NCI-H2227 treated with DMSO at 0.1 percent for 48 hours (cell line): ENCODE data around the gene C1QTNF9.
A peak's percentile ranks its signal among the peaks of the same experiment; 100 is the strongest.
"Not testable (repeated sequence)": the region's sequence is repeated elsewhere in the genome, so short reads cannot be mapped to it uniquely, and the experiment has no call there.

Experiments
- DNase-seq: peaks from one replicate; lab custom pipeline; 2025; lab: John Stamatoyannopoulos, UW

The C1QTNF9 gene

DNA sequence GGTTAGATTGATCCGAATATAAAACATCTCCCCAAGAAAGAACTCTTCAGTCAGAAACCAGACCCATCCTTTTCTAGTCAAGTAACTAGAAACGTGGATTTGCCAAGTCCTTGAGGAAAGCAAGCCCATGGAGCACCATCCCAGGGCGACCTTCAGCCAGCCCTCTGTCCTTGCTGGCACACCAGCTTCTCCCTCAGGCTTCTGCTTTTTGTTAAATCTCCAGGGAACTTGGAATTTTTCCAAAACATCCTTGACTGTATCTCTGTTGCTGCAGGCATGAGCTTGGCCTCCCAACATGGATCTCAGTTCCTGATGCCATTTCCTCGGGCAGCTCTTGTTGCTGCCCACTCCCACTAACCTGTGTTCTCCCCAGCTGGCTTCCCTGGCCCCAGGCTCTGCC lies 27.1 kb upstream of the C1QTNF9 start:
- DNase-seq, result no peak

DNA sequence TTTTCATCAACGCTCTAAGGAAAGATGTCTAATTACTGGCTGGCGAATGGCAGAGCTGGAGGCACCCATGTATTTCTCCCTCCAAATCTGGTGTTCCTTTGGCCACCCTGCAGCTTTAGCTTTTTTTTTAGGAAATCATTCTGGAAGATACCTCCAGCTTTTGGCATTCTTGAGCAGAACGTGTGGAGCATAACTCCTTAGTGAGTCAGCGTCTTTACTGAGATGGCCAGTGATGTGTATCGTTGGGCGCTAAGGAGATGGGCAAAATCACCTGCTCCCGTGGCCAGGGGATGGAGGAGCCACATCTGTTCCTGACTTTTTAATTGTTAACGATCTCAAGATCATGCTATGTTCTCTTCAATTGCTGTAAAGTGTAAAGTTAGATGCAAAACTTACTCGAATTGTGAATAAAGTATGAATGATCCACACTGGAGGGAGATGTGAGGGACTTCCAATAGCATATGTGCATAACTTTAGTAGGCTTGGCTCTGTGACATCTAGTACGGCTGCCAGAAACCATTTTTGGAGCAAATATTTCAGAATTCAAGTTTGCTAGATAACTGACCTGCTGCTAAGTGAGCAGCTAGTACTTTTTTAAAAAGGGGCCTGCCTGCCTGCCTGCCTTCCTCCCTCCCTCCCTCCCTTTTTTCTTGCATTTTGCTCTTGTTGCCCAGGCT lies 24.4 kb upstream of the C1QTNF9 start:
- no peak for DNase-seq

DNA sequence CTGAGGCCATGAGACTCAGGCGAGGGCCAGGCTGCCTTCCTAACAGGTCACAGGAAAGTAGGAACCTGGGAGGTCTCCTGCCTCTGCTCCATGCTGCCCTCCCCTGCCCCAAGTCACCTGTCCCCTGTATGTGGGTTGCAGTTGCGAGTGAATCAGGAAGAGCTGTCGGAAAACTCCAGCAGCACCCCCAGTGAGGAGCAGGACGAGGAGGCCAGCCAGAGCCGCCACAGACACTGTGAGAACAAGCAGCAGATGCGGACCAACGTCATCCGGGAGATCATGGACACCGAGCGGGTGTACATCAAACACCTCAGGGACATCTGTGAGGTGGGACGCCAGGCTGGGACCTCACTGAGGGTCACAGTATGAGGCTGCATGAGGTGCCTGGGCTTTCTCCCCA lies 22.8 kb upstream of the C1QTNF9 start:
- DNase-seq, result no peak

DNA sequence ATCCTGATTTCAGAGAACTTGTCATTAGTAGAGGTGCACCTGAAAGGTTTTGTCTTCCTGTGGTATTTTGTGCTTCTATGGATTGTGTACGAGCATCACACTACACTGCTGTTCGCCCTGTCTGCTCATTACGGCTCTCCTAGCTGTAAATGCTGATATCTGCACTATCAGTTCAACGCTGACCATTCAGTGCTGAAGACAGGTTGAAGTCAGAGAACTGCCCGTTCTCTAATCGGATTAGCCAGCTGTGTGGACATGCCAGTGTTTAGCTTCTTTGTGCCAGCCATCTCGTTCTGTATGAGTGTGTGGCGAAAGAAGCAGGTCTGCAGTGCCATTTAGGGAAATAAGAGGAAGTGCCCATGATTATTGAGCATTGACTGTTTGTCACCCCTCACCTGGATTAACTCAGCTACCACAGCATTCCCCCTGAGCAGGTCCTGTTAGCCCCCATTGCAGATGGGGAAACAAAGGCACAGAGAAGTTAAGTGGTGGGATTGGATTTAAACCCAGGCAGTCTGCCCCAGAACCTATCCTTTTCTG lies 21.6 kb upstream of the C1QTNF9 start:
- no peak for DNase-seq

DNA sequence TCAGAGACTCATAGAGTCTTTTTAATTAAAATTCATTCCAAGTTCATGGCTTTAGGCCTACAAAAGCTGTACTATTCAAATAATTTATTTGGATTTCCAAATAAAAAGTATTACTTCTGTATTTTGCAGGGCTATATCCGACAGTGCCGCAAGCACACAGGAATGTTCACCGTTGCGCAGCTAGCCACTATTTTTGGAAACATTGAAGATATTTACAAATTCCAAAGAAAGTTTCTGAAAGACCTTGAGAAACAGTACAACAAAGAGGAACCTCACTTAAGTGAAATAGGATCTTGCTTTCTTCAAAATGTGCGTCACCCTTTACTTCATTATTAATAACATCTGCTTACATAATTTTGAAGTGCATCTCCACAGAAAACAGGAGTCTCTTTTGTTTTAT lies 20.5 kb upstream of the C1QTNF9 start:
- no peak for DNase-seq

DNA sequence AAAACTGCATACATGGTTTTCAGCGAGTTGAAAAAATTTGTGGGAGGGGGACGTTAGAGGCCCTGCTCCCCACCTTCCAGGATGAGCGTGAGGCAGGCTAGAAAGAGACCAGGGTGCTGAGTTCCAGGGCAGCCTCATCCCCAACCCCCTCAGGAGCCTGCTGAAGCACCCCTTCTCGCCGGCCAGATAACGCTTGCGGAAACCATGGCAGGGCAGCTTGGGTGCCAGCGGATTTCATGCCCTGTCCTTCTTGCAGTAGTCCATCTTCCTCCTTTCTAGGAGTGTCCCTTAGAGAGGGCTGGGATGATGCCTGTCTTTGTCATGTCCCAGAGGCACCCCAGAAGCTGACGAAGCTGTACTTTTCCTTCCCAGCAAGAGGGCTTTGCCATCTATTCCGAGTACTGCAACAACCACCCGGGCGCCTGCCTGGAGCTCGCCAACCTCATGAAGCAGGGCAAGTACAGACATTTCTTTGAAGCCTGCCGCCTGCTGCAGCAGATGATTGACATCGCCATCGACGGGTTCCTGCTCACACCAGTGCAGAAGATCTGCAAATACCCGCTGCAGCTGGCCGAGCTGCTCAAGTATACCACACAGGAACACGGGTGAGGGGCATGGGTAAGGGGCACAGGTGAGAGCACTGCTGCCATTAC lies 19.0 kb upstream of the C1QTNF9 start:
- DNase-seq, result no peak

DNA sequence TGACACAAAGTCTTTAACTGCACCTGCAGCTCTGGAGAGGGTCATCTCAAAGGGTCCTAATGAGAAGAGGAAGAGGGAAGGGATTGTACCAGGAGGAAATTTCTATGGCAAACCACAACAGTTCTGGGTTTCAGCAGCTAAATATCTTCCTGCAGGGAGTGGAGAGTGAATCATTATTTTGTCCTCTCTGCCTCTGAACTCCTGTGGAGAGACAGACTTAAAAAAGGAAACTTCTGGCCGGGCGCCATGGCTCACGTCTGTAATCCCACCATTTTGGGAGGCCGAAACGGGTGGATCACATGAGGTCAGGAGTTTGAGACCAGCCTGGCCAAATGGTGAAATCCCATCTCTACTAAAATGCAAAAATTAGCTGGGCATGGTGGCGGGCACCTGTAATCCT lies 16.9 kb upstream of the C1QTNF9 start:
- DNase-seq, result no peak

DNA sequence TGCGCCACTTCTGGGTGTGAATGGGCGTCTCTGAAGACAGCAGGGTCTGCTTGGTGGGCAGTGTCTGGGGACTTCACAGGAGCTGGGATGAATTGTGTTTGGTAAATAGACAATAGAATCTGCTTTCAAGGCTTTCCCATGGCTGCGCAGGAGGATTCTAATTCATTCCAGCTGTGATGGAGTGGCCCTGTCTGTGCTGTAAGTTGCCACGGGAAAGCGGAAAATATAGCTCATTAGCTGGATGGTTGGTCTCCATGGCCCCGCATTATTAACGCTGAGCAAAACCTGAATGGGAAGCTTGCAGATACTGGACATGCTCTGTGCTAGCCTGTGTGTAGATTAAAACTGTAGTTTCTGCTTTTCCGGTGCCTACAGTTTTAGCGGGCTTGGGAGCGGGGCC lies 15.6 kb upstream of the C1QTNF9 start:
- no peak for DNase-seq

DNA sequence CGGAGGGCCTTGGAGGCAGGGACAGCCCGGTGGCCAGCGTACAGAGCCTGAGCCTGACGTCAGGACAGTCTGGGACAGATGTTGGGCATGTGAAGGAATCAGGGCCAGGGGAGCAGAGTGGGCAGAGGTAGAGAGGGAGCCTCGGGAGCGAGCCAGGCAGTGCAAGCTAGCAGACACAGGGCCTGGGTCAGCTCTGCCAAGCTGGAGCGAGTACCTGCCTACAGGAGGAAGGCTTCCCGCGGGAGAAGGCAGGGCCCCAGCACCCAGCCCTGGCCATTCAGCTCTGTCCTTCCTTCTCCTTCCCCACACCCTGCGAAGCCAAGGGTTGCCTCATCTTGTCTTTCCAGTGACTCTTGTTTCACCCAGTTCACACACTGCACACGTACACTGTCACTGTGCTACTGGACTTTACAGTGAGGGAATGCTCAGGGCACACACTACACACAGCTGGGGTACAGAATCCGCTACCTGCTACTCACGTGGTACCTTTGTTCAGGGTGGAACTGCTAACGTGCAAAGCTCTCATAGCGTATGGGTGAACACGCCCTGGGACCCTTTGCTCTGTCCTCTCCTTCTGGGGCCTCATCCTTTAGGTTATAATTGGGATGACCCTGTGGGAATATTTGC lies 9.8 kb upstream of the C1QTNF9 start:
- DNase-seq, result no peak

DNA sequence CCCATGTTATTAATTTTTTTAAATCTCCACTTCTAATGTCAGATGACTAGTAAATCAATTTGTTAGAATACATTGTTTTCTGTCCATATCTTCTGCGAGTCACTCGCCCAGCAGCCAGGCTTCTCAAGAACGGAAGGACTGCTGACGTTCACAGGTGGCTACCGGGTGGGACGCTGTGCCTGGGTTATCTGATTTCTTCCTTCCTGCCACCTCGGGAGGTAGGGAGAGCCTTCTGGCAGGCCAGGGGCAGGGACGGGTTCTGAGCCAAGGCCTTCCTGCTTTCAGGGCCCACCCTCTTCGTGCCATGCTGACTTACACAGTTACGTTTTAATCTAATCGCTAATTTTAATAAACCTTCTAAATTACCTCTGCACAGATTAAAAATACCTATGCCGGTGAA lies 7.9 kb upstream of the C1QTNF9 start:
- DNase-seq, result no peak

DNA sequence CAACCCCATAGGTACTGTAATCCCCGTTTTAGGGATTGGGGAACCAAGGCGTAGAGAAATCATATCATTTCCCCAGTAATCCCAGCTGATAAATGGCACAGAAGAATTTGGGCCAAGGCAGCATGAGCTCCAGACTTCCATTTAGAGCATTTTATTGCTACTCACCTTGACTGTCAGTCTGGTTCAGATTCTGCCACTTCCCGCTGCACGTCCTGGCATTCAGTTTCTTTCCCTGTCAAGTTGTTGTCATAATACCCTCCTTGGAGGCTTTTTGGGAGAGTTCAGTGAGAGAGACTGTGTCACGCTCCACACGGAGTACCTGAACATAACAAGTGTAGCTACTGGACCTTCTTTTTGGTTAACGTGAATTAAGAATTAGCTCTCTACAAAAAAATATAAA lies 7.5 kb upstream of the C1QTNF9 start:
- no peak for DNase-seq

DNA sequence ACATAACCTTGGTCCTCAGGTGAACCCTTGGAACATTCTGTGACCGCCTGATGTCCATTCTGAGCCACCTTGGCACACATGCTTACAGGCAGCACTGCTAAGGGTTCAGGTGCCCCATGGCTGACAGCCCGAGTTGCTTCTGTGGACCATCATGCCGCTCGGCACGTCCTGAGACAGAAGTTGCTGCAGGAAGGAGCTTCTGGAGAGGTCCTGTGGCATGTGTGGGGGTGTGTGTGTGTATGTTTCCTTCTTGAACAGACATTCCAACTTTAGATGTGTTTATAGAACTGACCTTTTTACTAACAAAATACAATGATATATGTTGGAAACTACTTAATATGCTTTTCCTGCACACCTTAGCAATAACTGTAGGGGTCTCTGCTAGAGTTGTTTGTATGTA lies 4.8 kb upstream of the C1QTNF9 start:
- no peak for DNase-seq

DNA sequence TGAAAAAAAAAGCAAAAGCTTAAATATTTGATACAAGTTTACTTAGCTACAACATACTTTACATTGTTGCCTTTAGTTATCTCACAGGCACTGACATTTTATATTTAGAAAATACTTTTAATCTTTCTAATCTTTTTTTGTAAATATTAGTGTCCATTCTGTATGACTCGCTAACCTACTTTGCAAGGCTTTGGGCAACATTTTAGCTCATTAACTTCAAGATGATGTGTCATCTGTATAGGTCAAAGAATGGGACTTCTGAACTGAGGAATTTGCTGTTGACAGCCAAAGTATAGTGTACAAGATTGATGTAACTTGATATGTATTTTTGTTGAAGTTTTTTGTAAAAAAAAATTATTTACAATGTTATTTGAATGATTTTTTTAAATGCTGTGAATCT lies 2.7 kb upstream of the C1QTNF9 start:
- no peak for DNase-seq

DNA sequence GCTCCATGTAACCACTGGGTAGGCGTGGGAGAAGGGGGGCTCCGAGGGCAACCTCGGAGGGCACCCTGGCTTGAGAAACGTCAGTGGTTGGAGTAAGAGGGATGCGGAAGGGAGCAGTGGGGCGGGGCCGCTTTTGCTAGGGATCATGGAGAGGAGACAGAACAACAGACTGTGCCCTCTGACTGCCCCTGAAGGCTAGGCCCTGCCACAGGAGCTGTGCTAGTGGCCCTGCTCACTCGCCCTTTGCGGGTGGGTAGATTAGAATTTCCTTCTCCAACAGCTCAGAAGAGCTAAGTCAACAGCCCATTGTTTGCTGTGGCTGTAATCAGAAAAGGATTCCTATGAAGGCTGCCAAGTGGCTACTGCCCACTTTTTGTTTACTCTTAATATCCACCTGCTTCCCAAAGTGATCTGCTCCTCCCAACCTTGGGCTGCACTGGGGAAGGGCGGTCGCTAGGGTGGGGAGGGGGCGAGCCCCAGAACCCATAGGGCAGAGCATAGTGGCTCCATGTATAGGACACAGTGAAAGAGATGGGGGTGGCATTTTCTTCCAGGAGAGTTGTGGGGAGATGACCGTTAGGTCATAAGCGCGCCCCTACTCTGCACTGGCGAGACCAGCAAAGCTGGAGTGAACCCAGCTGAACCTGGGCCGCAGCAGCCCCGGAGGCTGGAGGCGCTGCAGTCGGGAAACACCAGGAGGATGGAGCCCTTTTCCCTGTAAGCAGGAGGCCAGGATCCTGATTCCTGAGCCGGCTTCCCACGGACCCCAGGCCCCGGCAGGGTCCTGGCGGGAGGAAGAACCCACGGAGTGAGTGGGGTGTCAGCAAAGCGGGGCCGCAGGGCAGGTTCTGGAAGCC lies 1.9 kb upstream of the C1QTNF9 start:
- DNase-seq, result no peak

DNA sequence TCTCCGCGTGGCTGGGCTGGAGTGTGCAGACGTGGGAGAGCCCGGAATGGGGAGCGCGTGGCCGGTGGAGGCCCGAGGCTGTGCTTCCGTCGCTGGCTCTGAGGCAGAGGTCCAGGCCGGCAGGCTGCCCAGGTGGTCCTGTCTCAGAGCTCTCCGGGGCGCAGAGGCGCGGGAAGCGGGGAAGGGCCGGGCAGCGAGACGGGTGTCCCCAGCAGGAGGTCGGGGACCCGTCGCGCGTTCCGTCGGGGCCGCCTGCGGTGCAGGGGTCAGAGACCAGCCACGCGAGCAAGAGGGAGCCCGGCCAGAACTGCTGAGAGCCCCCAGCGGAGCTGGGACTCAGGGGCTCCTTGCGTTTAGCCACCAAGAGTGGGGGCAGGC lies 1.3 kb upstream of the C1QTNF9 start:
- DNase-seq, result no peak

DNA sequence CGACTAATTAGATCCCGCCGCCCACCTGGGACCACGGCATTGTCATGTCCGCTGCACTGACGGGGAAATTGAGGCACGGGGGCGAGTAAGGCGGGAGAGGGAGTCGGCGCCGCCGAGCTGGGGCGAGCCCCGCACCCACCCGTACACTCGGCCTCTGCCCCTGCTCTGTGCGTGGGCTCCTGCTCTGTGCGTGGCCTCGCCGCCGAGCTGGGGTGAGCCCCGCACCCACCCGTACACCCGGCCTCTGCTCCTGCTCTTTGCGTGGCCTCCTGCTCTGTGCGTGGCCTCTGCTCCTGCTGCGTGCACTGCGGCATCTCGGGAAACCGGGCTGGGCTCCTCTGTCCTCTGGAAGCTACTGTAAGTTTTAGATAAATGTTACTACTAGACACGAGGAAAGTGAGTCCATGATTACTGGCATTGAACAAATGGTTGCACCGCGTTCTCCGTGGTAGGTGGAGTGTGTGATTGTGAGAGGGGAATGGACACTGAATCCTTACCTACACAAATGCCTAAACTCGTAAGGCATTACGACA lies 826 bp upstream of the C1QTNF9 start:
- peak; percentile 2 for DNase-seq

DNA sequence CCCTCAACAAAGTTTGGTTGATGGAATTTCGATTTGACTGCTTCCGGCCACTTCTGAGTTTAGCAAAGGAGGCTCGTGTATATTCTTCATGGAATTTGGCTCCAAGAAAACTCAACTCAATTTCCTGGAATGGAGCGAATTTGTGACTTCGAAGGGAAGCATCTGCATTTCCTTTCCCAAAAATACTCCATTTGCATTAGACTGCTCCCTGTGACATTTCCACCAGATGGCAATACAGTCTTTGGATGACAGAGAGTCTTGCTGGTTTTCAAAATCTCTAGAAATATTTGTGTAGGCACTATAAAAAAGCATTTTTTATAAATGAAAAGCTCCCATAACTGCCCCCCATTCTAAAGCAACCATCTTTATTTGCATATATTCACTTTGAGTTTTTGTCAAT lies 4.1 kb downstream of the C1QTNF9 start:
- no peak for DNase-seq

DNA sequence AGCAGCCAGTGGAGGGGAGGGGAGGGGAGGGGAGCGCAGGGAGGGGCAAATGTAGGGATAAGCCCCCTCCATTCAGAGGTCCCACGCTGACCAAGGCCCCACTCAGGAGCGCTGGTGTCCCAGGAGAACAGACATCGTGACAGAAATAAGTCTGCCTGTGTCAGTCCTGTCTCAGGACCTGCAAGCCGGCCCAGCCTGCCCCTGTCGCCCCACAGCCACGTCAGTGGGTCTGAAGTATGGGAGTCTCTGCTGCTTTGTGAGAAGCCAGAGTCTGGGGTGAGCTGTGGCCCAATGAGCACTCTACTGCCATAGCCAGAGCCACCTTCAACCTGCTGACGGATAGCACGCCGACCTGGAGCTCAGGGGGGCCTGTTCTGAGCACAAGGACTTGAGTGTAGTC lies 8.5 kb downstream of the C1QTNF9 start:
- not testable (repeated sequence) for DNase-seq

DNA sequence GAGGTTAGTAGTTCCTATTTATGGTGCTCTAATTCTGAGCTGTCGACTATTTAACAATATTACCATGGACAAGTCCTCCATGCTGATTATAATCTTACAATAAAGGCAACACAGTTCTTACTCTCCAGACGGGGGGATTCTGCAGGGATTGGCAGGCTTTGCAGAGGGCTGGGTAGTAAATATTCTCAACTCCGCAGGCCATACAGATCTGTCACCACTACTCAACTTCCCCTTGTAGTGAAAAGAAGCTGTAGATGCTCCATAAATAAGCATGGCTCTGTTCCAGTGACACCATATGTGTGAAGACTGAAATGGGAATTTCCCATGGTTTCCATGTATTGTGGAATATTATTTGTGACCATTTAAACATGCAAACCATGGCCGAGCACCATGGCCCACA lies 9.5 kb downstream of the C1QTNF9 start:
- DNase-seq, result not testable (repeated sequence)

DNA sequence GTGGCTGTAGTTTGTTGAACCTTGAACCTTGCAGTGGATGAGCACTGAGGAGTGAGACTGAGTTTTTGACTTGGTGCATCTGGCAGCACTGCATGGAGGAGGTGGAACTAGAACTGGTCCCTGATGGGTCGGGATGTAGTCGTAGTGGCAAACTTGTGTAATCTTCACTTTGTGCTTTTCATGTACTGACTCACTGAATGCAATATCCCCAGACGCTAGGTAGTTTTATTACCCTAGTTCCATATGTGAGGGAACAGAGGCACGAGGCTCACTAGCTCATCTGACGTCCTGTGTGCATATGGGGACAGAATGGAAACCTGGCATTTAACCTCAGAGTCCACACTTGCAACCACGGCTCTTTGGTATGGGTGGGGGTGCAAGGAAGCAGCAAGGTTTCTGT lies 10.3 kb downstream of the C1QTNF9 start:
- DNase-seq, result not testable (repeated sequence)

DNA sequence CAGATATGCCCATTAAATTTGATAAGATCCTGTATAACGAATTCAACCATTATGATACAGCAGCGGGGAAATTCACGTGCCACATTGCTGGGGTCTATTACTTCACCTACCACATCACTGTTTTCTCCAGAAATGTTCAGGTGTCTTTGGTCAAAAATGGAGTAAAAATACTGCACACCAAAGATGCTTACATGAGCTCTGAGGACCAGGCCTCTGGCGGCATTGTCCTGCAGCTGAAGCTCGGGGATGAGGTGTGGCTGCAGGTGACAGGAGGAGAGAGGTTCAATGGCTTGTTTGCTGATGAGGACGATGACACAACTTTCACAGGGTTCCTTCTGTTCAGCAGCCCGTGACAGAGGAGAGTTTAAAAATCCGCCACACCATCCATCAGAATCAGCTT lies 12.0 kb downstream of the C1QTNF9 start:
- not testable (repeated sequence) for DNase-seq

DNA sequence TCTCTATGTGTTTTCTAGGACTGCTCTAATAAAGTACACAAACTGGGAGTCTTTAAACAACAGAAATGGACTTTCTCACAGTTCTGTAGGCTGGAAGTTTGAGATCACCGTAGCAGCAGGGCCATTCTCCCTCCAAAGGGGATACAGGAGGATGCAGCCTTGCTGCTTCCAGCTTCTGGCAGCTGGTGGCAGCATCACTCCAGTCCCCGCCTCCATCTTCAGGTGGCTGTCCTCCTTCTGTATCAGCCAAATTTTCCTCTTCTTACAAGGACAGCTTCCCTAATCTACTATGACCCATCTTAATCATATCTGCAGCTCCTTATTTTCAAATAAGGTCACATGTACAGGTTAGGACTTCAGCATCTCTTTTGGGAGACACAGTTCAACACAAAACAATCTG lies 13.1 kb downstream of the C1QTNF9 start:
- not testable (repeated sequence) for DNase-seq
